ENCODE results near the gene SEC14L5.

Gene SEC14L5

GRCh38 chr16:4988647-4989046, 30.5 kb downstream of the SEC14L5 start:
- DNase-seq = no peak

DNA sequence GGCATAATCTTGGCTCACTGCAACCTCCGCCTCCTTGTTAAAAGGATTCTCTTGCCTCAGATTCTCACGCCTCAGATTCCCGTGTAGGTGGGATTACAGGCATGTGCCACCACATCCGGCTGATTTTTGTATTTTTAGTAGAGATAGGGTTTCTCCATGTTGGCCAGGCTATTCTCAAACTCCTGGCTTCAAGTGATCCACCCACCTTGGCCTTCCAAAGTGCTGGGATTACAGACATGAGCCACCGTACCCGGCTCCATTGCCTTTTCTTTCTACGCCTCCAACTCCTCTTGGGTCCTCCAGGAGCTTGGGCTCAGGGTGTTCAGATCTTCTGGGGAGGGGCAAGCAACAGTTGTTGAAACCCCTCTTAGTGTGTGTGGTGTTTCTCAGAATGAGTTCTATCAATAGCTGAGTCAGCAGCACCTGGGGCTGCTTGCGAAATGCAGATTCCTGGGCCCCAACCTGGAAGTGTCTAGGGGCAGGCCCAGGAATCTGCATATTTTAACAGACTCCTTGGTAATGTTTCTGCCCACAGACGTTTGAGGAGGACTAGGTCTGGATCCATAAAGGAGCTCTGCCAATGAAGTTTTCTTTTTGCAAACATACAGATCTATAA, 31.4 kb downstream of the SEC14L5 start:
- no peak for DNase-seq

DNA sequence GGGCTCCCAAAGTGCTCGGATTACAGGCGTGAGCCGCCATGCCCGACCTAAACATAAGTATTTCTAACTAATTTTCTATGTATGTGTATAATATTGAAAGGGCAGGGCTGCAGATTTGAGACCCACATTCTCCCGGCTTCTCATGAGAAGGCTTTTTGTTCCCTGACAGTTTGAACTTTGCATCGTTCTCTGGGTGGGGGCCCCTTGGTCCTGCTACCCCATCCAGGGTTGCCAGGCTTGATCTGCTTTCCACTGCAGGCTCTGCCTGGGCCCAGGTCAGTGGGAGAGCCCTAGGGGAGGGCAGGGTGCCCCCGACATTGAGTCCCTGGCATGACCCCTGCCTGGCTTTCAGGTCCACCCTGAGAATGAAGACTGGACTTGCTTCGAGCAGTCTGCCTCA, 32.3 kb downstream of the SEC14L5 start:
- DNase-seq = no peak

GRCh38 chr16:4991754-4992153, 33.6 kb downstream of the SEC14L5 start:
- no peak for DNase-seq

DNA sequence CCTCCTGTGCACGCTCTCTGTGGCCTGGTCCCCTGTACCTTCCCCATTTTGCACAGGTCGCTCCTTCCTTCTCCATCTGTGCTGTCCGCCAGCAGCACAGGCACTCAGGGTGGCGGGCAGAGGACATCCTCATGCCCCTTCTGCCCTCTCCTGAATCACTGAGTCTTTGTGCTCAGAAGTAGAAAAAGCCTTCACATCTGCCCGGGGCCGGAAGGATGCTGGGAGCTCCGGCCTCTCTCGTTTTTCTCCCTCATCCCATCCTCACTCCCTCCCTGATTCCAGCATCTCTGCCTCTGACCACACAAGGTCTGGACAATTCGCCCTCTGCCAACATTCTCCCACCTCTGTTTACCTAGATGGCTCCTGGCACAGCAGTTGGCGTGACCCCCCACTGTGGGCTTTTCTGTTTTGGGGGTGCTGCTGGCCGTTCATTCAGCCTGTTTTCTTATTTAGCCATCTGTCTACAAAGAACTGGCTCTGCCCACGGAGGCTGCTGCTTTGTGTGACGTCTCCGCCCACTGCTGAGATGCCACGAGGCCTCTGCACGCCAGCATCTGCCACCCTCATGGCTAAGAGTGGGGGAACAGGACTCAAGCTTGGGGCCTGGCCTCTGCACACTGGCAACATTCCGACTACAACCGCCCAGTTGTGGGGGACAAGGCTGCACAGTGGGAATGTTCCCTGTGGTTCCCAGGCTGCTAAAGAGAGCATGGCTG, 36.7 kb downstream of the SEC14L5 start:
- DNase-seq = peak; percentile 49

DNA sequence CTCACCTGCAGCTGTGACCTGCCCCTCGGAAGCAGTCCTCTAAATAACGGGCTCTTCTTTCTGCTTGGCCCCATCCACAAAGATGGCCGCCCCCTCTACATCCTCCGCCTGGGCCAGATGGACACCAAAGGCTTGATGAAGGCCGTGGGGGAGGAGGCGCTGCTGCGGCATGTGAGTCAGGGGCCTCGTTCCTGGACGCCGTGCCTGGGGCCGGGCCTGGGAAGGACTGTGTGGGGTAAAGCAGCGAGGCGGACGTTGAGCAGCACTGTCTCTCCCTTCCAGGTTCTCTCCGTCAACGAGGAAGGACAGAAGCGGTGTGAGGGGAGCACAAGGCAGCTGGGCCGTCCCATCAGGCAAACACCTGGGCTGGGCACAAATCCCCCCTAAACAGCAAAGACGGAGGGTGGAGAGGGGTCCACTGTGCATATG, 42.5 kb downstream of the SEC14L5 start:
- DNase-seq = no peak

DNA sequence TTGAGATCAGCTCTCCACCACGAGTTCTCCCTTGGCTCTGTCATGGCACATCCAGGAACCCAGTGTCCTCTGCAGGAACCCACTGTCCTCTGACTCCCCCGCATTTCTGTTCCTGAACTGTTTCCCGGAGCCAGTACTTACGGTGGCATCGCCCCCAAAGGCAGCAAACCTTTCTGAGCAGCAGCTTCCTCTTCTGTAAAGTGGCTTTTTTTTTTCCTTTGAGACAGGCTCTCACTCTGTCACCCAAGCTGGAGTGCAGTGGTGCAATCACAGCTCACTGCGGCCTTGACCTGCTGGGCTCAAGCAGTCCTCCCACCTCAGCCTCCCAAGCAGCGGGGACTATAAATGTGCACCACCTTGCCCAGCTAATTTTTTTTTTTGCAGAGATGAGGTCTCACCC, 43.4 kb downstream of the SEC14L5 start:
- no peak for DNase-seq

DNA sequence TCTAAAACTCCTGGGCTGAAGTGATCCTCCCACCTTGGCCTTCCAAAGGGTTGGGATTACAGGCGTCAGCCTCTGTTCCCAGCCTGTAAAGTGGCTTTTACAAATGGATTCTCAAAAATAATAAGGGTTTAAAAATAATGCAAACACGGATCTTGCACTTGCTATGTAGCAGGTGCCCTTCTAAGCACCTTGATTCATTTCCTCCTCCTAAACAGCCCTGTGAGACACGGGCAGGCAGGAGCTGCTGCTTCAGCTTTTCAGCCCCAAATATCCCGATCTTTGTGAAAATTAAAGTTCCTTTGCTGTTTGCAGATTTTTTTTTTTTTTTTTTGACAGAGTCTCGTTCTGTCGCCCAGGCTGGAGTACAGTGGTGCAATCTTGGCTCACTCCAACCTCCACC, 43.9 kb downstream of the SEC14L5 start:
- no peak for DNase-seq

GRCh38 chr16:5002699-5003143, 44.6 kb downstream of the SEC14L5 start:
- DNase-seq = no peak

DNA sequence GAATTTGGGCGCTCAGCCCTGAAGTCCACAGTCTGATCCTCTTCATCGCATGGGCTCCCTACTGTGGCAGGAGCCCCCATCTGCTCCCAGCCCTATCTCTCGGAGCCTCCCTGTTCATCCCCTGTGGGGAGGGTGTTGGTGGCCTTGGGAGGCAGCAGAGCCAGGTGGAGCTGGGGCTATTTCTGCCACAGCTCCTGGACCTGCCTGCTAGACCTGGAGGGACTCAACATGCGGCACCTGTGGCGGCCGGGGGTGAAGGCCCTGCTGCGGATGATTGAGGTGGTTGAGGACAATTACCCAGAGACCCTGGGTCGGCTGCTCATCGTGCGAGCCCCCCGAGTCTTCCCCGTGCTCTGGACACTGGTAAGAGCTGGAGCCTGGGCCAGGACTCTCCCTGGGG, 45.1 kb downstream of the SEC14L5 start:
- DNase-seq = no peak

DNA sequence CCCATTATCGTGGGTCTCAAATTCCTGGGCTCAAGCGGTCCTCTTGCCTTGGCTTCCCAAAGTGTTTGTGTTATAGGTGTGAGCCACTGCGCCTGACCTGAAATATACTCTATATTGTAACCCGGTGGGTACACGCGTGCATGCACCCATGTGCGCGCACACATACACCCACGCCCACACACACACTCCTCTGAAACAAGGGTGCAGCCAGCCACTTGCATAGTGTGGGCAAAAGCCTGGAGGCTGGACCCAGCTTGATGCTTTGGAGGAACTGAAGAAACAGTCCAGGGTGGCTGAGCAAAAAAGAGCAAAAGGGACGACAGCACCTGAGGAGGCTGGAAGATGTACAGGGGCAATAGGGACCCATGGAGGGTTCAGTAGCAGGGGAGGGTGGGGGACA, 45.7 kb downstream of the SEC14L5 start:
- no peak for DNase-seq

GRCh38 chr16:5004311-5004710, 46.2 kb downstream of the SEC14L5 start:
- DNase-seq = no peak

DNA sequence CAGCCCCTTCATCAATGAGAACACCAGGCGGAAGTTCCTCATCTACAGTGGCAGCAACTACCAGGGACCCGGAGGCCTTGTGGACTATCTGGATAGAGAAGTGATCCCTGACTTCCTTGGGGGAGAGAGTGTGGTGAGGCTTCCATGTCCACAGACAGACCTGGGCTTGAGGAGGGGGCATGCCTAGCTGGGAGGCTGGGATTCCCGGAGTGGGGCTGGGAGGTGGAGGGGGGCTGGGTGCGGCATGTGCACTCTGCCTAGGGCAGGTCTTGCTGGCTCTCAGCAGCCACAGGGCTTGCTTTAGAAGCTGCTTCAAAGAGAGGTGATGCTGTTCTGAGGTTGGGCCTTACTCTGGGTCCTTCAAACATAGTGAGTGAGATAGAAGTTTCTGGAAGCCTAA, 47.8 kb downstream of the SEC14L5 start:
- DNase-seq = no peak

GRCh38 chr16:5006348-5007193, 48.4 kb downstream of the SEC14L5 start:
- no peak for DNase-seq

DNA sequence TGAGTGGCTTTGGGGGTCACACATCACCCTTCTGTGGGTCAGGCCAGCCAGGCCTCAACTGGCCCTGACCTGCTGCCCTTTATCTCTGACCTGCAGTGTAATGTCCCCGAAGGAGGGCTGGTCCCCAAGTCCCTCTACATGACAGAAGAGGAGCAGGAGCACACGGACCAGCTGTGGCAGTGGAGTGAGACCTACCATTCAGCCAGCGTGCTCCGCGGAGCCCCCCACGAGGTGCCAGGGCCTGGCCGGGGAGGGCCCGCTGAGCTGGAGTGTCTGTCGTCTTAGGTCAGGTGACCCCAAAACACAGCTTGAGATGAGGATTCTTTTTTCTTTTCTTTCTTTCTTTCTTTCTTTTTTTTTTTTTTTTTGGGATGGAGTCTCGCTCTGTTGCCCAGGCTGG, 49.1 kb downstream of the SEC14L5 start:
- no peak for DNase-seq

- no peak for DNase-seq
Observed at GRCh38 chr16:5008311-5008731, 50.2 kb downstream of the SEC14L5 start.

DNA sequence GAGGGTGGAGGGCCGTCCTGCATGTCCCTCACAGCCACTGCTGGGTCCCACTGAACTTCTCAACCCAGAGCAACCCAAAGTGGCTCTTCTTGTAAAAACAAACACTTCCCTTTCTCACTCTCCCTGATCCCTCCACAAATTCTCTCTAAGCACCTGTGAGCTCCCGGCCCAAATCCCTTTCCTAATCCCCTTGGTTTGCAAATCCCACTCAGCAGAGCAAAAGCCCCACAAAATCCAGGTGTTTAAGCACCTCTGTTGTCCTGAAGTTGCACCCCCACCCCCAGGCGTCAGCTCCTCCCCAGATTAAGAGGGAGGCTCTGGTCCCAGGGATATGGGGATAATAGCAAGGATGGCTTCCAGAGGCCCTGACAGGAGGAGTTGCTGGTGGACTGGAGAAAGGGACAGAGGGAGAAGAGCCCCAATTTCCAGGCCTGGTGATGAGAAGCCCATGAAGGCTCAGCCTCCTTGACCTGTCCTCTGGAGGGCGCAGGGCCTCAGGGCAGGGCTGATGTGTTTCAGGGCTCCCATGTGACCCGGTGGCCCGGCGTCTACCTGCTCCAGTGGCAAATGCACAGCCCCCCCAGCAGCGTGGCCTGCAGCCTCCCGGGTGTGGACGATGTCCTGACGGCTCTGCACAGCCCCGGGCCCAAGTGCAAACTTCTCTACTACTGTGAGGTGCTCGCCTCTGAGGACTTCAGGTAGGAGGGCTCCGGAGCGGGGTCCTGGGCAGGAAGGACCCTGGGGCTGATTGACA, 52.6 kb downstream of the SEC14L5 start:
- DNase-seq = no peak

GRCh38 chr16:5011637-5012036, 53.5 kb downstream of the SEC14L5 start:
- DNase-seq = no peak

DNA sequence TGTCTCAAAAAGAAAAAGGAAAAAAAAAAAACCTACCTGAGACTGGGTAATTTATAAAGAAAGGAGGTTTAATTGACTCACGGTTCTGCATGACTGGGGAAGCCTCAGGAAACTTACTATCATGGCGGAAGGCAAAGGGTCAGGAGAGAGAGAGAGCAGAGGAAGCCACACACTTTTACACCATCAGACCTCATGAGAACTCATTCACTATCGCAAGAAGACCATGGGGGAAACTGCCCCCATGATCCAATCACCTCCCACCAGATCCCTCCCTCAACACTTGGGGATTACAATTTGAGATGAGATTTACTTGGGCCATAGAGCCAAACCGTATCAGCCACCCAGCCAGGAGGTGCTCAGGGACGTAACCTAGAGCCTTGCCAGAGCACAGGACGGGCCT, 54.8 kb downstream of the SEC14L5 start:
- DNase-seq = no peak

- DNase-seq = no peak
Observed at GRCh38 chr16:5015351-5015750, 57.2 kb downstream of the SEC14L5 start.

DNA sequence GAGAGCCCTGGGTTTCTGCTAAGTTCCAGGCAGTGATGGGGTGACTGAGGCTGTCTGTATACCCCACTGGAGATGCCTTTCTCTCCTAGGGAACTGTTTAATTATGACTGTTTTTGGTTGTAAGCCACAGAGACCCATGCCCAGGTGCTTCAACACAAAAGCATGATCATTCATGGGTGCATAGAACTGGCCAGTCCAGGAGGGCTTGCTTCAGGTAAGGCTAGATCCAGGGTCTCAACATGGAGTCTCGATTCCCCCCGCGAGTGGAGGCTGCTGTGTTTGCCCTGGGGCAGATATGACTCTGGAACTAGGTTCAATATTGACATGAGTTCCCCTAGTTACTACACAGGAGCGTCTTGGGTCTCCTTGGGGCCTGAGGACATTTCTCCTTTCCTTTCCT, 57.8 kb downstream of the SEC14L5 start:
- DNase-seq = no peak

DNA sequence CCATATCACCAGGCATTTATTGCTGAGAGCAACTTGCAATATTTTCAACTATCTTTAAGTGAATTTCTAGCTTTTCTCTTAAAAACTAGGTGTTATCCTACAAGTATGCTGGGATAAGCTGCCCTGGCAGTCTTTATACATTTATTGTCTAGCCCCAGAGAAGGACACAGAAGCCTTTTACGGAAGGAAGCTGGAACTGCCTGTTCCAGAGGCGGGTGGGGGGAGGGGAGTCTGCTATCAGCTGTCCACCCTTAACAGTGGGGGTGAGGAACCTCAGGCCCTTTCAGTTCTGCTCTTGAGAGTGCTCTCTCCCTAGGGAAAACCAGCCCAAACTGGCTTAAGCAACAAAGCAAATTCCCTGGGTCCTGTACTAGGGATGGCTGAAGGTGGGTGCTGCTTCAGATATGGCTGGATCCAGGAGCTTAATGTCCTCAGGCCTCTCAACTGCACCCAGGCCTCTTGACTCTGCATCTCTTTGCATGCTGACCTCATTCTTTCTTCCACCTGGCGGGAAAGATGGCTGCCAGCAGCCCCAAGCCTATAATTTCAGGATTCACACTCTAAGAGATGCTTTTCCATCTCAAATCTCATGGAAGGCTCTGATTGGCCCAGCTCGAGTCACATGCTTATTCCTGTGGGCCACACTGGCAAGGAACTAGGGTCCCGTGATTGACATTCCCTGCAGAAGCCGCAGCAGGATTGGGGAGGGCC, 59.0 kb downstream of the SEC14L5 start:
- peak; percentile 54 for DNase-seq

GRCh38 chr16:5017678-5017969, 59.5 kb downstream of the SEC14L5 start:
- DNase-seq = no peak

All from midbrain (tissue), 1 donor.